T-helper 2 cell treated with Interferon-gamma antibody and Interleukin-4, amounts not matched to agents 100 ng/mL and 5 ng/mL, for 36 hours (primary cell): ENCODE data around the gene ATXN7L1. TPM values are rescaled to one million over a fixed set of nuclear protein-coding genes. Genes with fewer than 3 reads are reported as not detected.
"Not testable (repeated sequence)": the region's sequence is repeated elsewhere in the genome, so short reads cannot be mapped to it uniquely, and the experiment has no call there.

Source experiments
- intact Hi-C: fragments of 100-400 bp; cut with micrococcal nuclease; formaldehyde crosslinking; loops from one replicate; pipeline ENCODE4 v1.15.1; 2023
- total RNA-seq: library from RNA; stranded (reverse); gene quantifications from 2 replicates; pipeline ENCODE4 v1.2.3, GENCODE V29; 2022

Gene ATXN7L1
- total RNA-seq, 1 donor from 2014 or later, result 21.6 TPM

DNA sequence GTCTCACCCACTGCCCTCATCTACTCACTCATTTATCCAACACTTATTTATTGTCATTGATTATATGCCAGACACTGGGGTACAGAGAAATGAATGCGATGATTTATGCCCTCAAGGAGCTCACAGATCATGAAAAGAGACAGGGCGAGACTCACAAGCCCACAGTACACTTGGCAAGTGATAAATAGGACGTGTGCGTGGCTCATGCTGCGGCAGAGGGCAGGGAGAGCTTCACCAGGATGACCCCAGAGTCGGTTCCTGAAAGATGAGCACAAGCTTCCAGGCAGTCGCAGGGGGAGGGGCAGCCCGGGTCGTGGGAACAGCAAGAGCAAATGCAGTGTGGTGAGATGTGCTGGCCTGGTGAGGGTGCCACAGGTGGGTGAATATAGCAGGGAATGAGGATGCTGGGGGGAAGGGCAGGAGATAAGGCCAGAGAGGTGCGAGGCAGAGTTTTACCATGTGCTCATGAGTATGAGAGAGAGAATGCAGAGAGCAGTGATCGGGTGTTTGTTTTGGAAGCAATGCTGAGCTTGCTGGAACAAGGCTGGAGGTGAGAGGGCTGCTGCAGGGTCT is 70.9 kb downstream of the ATXN7L1 start:
- intact Hi-C loops, result loop anchor here (1.0 to 5.0 kb wide), 5 partner anchors 113 to 793 kb away; partner anchors contain the start of genes KMT2E and SYPL1

- intact Hi-C loops, result no loop called here
Observed at GRCh38 chr7:105803429-105803736, 73.0 kb downstream of the ATXN7L1 start.

DNA sequence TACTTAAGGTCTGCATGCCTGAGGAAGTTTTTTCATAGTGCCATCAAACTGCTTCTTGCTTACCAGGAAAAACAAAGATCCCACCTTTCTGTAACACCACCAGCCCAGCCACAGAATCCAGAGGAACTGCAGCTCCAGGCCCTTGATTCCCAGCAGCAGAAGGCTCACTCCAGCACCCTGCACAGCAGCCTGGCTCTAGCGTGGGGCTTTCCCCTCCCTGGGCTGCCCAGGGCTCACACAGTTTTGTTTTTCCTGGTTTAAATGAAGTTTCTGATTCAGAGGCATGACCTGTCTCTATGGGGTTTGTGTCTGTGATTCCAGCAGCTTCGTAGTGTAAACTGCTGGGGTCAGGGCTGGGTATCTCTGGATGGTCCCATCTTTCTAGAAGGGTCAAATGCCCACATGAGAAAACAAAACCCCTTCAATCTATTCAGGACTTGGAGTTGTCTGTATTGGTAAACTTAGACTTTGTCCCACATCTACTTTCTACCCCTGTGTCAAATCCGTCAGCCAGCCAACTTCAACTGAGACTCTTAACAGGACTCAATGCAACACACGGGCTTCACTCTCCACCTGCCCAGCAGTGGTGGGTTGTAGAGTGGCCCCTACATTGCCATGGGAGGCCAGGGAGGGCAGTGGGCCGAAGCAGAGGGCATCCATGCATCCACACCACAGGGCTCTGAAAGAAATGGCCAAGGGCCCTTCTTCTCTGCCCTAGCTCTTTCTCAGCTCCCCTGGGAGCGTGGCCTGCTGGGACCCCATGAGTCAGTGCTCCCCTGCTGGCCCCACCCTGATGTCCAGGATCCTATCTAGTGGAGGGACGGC is 73.6 kb downstream of the ATXN7L1 start:
- intact Hi-C loops, result no loop called here

GRCh38 chr7:105800849-105801534 is 75.4 kb downstream of the ATXN7L1 start:
- intact Hi-C loops, result no loop called here

- intact Hi-C loops, result no loop called here
Observed at GRCh38 chr7:105800442-105800841, 76.0 kb downstream of the ATXN7L1 start.

GRCh38 chr7:105799677-105800076 is 76.7 kb downstream of the ATXN7L1 start:
- intact Hi-C loops, result no loop called here

GRCh38 chr7:105799006-105799405 is 77.4 kb downstream of the ATXN7L1 start:
- intact Hi-C loops, result no loop called here

DNA sequence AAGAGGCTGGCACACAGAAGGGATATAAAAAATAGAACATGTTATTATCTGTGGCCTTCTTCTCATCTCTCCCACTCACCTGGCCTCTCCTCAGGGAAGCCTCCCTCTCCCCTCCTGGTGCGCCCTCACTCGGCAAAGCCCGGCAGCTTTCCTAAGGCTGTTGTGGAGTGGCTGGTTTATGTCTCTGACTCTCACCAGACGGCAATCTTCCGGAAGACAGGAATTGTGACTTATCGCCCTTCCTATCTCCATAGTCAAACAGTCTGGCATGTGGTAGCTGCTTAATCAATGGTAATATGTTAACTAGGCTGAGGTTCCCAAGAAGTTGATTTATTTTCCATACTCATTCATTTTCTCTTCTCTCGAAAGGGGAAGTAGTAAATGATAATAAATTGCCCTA is 78.7 kb downstream of the ATXN7L1 start:
- intact Hi-C loops, result no loop called here

DNA sequence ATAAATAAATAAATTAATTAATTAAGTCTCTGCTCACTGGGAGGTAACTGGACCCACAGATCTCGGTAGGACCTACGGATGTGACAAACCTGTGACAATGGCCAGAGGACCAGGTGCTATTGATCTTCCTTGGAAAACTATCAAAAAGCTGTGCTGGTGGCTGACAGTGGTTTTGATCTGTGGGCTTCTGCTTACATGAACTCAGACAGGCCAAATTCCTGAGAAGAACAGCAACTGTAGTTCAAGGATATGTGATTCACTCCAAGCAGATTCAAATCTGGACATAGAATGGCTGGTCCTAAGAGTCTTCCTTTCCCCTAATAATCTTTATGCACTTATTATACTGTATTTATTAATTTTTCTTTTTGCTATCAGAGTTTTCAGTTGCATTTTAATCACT is 80.0 kb downstream of the ATXN7L1 start:
- intact Hi-C loops, result no loop called here

- intact Hi-C loops, result no loop called here
Observed at GRCh38 chr7:105794741-105795729, 81.4 kb downstream of the ATXN7L1 start.

- intact Hi-C loops, result no loop called here
Observed at GRCh38 chr7:105792488-105793370, 83.7 kb downstream of the ATXN7L1 start.

GRCh38 chr7:105791926-105792325 is 84.5 kb downstream of the ATXN7L1 start:
- intact Hi-C loops, result no loop called here

GRCh38 chr7:105790996-105791395 is 85.4 kb downstream of the ATXN7L1 start:
- intact Hi-C loops, result no loop called here

DNA sequence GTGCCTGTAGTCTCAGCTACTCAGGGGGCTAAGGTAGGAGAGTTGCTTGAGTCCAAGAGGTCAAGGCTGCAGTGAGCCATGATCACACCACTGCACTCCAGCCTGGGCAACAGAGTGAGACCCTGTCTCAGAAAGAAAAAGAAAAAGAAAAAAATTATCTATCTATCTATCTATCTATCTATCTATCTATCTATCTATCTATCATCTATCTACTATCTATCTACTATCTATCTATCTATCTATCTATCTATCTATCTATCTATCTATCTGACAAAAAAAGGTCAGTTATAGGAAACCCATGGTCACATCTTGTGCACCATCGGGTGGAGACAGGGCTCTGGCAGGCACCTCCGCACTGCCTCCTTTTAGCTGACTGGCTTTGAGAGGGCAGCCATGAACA is 85.9 kb downstream of the ATXN7L1 start:
- intact Hi-C loops, result not testable (repeated sequence)

GRCh38 chr7:105788816-105789349 is 87.5 kb downstream of the ATXN7L1 start:
- intact Hi-C loops, result no loop called here

GRCh38 chr7:105788356-105788755 is 88.0 kb downstream of the ATXN7L1 start:
- intact Hi-C loops, result no loop called here

DNA sequence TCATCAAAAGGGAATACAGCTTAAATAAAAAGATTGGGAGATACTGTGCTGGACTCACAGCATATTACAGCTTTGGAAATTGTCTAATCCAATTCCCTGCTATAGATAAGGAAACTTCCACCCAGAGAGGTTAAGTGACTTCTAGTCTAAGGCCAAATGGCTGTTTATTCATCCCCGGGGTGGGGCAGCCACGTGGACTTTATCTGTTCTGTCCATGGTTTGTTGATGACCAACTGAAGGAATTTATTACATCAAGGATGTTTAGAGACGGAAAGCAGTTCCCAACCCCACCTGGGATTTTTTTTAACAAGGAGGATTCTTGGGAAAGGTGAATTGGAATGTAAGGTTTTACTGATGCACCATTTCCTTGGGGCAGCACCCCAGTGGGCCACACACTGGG is 88.6 kb downstream of the ATXN7L1 start:
- intact Hi-C loops, result no loop called here

DNA sequence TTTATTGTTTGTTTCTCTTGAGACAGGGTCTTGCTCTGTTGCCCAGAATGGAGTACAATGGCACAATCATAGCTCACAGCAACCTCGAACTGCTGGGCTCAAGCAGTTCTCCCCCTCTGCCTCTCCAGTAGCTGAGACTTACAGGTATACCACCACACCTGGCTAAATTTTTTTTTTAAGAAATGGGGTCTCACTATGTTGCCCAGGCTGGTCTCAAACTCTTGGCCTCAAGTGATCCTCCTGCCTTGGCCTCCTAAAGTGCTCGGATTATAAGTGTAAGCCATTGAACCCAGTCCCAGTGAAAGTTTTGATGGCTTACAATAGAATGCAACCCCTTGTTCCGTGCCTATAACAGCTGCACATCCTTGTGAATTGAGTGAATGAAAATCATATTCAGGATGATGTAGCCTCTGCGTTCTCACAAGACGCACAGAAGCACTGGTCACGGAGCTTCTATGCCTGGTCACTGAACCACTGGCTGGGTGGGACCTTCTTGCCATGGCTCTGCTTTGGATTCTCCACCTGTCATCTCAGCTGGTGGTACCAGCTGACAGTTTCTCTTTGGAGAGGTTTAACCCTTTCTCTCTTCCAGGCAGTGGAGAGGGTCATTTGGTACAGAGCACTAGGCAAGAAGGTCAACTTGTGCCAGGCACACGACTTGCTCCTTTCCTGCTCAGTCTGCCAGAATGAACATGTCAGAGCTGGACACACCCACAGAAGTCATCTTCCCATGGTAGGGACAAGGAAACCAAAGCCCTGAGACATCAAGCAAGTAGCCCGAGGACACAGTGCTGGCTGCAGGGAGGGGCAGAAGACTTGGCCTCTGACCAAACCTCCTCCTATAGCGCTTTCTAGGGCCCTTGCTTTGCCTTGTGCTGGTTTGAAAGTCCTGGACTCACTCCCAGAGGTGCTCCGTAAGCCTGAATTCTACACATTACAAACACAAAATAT is 89.6 kb downstream of the ATXN7L1 start:
- intact Hi-C loops, result no loop called here
